GM18858 (cell line): ENCODE measurements around the gene PPP1R2B.
"Not testable (repeated sequence)": the region's sequence is repeated elsewhere in the genome, so short reads cannot be mapped to it uniquely, and the experiment has no call there.

Source experiments
- ATAC-seq: cut with Tn5 transposase; IDR thresholded peaks from one replicate; pipeline ENCODE4 v1.9.1; 2021; ENCODE audit not compliant: unreplicated experiment

The PPP1R2B gene

DNA sequence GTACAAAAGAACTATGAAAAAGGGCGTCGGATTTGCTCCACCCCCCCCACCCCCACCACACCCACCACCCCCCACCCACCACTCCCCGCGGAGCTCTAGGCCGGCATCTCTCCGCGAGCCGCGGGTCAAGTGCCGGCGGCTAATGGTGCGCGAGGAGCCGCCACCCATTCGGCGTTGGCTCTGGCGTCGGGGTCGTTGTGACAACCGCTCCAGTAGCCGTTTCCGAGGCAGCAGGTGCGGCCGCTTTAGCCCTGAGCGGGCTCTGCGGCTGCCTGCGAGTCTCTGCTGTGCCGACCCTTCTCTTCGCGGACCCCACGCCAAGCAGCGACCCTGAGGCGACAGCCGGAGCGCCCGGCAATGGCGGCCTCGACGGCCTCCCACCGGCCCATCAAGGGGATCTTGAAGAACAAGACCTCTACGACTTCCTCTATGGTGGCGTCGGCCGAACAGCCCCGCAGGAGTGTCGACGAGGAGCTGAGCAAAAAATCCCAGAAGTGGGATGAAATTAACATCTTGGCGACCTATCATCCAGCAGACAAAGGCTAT is at the start of gene PPP1R2B:
PPP1R2B (plus strand) TSS at position 90 of the 546 bp plus-strand sequence; CDS start at position 358, 268 bp downstream.
- no peak for ATAC-seq

DNA sequence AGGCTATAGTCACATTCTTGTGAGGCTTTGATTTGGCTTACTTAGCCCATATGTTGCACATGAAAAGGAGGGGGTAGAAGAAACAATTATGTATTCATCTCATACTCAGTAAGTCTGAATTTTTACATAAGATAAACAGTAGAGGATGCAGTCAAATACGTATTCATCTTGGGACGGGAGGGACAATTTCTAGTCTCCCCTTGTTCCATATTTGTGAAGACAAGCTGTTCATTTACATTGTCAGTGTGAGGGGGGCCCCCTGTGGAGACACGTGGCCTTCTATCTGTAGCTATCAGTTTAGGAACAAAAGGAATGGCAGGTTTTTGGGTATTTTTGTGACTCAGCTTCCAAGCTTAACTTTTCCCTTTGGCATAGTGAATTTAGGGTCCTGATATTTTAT is 49.2 kb upstream of the PPP1R2B start:
- no peak for ATAC-seq

DNA sequence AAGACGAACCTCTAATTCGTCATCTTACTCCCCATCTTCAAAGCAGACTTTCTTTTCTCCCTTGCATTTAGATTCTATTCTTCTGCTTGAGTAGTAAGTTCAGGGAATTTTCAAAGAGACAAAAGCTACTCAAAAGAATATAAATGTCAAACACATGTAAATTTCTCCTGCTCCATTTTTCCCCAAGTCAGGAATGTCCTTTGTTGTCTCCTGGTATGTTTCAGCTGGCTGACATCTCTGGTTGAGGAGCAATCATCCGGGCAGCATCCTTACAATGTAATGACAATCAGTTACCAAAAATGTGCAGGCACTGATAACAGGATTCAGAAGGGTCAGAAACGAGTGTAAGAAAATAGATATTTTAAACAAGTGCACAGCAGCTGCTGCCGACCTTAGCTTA is 47.6 kb upstream of the PPP1R2B start:
- no peak for ATAC-seq

DNA sequence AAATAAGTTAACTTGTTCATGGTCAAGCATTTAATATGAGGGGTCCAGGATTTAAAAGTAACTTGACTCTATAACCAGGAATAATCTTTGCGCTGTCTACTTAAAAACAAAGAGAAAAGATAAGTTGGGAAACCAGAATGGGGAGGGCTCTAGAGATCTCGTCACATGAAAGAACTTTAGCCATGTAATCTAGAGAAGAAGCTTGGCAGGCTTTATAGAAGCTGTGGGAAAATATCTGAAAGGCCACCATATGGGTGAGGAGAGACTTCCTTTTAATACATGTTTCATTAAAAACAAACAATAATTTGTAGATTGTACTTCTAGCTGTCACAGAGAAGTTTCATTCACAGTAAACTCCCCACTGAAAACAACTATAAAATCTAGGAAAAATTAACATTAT is 46.7 kb upstream of the PPP1R2B start:
- no peak for ATAC-seq

DNA sequence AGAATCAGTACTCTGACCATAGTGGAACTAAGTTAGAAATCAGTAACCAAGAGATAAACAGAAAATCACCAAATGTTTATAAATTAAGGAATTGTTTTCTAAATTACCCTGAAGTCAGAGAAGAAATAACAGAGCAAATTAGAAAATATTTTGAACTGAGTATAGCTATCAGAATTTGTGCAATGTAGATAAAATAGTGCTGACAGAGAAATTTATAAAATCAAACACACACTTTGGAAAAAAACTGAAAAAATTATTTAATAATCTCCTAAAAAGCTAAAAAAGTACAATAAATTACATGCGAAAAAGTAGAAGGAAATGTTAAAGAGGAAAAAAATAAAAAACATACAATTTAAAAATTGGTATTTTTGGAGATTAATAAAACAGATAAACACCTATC is 37.1 kb upstream of the PPP1R2B start:
- ATAC-seq, result no peak

DNA sequence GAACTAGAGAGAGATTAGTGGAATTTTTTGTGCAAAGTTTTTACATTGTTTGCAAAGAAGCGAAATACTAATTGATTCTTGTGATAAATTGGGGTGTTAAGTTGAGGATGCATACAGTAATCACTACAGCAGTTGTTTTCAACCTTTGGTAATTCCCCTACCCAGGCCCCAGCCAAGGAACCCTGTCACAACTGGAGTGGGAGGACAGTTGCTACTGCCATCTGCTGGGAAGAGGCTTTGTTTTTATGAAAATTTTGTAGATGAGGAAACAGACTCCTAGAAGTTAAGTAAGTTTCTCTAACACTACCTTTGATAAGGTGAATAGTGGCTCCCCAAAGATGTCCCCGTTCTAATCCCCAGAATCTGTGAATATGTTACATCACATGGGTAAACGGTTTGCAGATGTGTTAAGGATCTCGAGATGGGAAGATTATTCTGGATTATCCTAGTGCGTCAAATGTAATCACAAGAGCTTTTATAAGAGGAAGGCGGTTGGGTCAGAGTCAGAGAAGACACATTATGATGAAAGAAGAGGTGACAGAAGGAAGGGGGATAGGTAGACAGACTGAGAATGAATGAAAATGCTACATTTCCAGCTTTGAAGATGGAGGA is 34.0 kb upstream of the PPP1R2B start:
- peak; percentile 46 for ATAC-seq

DNA sequence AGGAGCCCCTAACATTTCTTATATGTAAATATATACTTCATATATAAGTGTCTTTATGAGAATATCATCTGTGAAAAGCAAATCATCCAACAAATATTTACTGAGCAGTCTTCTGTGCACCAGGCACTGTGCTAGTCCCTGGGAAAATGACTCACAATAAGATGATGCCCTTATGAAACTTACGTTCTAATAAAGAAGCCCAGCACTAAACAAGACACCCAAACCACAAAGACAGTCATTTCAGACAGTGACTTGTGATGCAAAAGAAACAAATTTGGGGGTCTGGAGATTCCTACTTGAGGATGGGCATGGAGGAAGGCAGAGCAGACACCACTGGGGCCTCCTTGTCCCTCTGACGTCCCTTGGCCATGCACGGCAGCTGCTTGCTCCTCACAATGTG is 30.6 kb upstream of the PPP1R2B start:
- no peak for ATAC-seq

DNA sequence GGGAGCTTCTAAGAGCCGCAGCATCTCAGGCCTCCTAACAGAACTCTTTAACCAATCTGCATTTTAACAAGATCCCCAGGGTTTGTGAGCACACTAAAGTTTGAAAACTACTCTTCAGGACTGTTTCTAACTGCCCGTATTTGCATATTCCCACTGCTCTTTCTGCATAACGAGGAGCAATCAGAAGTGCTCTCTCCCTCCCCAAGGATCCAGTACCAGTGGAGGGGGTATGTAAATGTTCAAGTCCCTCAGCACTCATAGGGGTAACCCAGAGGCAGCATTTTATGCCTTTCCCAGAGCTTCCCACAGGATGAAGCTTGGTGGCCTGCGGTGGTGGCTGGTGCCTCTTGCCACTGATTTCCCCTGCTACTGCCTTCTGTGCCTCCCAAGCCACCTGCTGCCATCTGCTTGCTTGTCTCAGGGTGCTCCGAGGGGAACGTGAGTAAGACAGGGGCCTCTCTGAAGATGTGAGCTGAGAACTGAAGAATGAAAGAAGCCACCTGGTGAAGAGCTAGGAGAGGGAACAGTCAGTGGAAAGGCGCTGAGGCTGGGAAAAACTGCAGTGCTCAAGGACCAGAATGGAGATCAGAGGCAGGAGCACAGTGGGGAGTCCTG is 30.0 kb upstream of the PPP1R2B start:
- no peak for ATAC-seq

DNA sequence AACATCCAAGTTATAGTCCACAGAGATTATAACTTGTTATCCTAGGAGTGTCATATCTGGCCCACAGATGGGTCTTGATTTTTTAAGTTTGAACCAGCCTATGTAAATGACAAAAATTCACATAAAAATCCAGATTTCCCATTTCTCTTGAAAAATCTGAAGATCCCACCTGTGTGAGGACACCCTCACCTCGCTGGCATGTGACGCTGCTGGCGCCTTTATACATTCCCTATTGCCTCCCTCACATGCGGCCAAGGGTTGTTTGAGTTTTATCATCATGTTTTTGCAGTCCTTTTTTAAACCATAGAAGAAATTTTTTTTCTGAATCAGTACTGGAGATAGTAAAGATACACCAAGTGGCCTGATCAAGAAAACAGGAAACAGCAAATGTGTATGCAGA is 25.9 kb upstream of the PPP1R2B start:
- ATAC-seq, result no peak

DNA sequence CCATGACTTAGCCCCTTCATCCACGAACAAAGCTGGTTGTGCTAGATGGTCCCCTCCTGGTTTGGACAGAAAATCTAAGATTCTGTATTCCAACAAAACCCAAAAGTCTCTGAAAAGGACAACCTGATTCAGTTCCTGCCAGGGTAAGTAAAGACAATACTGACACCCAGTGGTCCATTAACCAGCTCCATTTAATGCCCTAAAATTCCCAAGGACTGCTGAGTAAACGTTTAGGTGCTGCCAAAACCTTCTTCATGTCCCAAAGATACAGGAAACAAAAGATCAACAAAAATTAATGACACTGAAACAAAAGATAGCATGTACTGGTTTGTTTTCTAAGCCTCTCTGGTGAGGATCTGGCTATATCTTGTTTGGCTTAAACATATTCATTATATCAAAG is 25.3 kb upstream of the PPP1R2B start:
- no peak for ATAC-seq

DNA sequence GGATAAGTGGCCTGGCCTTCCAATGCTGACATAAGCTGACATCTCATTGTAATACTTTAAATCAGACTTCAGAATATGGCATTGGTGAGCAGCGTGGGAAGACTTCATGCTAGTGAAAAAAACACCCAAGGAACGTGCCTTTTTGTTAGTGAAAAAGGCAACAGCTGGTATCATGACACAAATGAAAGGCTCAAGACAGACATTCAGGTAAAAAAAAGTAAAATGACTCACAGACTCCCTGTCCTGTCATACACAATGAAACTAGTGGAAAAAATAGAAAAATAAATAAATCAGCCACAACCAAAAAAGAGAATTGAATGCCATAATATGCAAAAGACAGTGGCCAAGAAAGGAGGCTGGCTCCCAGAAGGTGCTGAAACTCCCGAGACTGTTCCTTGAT is 24.4 kb upstream of the PPP1R2B start:
- ATAC-seq, result no peak

DNA sequence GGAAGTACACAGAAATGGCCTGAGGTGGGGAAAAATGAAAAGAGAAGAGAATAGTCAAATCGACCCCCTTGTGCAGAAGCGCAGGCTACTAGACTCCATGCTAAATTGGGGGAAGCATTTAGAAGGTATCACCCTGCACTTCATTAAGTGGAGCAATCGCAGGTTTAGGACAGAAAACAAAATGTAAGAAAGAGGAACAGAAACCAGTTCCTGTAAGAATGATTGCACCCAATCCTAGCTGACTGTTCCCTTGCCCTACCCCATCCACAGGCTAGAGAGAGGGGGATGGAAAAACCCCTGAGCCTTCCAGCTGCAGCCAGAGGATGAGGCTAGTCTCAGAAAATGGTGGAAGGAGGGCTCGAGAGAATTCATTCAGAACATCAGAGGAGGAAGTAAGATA is 23.9 kb upstream of the PPP1R2B start:
- ATAC-seq, result peak; percentile 64

DNA sequence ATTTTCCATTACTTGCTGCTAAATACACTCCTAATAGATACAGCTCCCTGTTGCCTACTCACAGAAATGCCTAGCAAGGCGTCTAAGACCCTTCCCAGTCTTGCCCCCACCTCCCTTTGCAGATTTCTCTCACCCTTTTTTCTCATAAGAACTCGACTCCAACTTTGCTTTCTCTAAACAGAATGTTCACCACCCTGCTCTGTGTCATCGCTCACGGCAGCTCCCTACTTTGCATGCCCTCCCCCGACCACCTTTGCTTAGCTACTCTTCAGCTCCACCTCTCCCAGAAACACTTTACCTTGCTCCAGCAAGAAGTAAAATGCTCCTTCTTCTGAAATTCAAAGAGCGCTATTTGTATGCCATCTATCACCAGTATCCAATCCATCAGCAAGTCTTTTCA is 15.2 kb upstream of the PPP1R2B start:
- no peak for ATAC-seq

DNA sequence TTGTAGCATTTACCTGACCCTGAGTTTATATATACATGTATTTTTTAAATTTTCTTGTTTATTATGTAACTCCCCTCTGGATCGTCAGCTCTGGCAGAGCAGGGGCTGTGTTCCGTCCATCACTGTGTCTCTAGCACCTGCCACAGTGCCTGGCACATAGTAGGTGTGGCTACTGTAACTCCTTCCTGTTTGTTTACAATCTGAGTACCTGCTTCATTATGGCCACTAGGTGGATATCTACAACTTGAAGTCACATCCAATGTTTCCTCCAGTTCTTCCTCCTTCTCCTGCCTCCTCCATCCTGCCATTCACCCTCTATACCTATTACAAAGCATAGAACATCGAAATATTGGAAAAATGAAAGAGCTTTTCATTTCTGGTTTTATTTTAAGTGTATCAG is 14.2 kb upstream of the PPP1R2B start:
- no peak for ATAC-seq

DNA sequence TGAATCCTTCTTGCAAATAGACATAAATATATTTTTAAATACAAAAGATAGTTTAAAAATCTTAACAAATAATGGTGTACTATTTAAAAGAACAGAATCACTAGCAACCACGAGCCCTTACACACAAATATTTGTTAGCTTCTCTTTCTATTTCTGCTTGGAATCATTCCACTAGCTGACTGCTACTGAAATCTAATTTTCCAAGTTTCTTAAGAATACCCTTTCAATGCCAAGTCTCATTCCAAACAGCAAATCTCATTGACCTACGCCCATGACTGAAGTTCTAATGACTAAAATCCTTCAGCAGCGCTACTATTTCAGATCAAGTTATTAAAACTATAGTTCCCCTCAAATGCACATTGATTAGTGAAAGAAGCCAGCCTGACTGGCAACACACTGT is 13.2 kb upstream of the PPP1R2B start:
- ATAC-seq, result no peak

DNA sequence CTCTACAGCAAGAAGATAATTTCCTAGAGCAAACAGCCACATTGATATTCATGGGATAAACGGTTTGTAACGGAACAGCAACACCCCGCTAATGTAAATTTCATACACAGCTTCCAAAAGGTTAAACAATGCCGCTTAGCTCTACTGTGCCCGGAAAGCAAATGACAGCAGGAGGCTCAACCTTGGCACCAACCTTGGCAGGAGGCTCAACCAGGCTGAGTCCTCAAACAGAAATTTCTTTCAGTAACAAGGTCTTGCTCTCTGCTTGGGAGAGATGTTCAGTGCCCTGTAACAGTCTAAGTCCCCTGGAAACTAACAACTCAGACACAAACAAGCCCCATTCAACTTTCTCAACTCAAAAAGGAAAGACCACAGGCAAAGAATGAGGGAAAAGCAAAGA is 11.1 kb upstream of the PPP1R2B start:
- ATAC-seq, result no peak

DNA sequence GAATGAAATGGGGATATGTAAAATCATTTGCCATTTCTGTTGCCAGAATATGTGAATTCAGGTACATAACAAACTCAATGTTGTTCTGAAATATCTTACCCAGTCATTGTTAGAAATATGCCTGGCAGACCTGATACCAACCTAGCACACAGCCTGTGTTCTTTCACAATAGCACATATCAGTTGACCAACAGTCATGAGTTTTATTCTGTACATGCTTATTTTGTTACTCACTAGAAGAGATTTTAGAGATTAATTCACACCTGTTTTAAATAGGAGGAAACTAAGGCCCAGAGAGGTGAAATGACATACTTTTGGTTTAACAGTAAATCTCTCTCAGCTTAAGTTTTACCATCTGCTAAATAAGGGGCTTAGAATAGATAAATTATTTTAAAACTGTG is 8.4 kb upstream of the PPP1R2B start:
- ATAC-seq, result no peak

DNA sequence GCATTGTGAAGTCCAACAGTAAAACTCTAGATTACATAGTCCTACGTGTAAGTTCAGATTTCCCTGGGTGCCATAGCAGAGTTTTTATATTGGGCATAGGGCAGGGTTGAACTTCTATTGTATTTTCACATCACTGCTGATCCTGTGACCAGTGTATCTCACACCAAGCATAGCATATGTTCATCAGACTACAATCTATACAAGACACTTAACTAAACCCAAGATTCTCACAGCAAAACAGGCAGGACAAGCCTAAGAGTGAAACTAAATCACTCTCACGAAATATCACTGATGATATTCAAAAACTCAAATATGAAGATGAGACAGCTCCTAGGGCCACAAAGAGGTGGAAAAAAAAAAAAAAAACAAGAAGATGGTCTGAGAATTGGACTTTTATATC is 3.2 kb upstream of the PPP1R2B start:
- no peak for ATAC-seq

DNA sequence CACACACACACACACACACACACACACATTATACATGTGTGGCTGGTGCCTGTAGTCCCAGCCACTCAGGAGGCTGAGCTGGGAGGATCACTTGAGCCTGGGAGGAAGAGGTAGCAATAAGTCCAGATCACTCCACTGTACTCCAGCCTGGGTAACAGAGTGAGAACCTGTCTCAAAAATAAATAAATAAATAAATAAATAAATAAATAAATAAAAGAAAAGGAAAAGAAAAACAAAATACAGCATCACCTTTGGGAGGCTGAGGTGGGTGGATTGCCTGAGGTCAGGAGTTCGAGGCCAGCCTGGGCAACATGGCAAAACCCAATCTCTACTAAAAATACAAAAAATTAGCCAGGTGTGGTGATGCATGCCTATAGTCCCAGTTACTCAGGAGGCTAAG is 1.6 kb upstream of the PPP1R2B start:
- not testable (repeated sequence) for ATAC-seq

DNA sequence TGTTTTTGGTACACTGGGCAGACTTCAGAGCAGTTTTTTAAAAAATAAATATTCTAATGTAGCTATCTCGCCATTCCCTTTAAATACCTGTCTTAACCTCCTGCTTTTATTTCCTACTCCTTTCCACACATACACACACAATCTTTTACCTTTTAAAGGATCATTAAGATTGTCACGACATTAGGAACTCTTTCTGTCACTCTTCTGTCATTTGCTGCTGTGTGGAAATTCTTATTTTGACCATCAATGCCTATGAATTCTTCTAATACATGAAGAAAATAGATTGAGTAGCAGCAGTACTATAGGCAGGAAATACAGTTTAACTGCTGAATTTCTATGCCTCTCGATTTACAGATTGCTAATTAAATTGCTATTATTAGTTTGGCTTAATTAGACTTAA is 1.8 kb downstream of the PPP1R2B start:
- ATAC-seq, result no peak

DNA sequence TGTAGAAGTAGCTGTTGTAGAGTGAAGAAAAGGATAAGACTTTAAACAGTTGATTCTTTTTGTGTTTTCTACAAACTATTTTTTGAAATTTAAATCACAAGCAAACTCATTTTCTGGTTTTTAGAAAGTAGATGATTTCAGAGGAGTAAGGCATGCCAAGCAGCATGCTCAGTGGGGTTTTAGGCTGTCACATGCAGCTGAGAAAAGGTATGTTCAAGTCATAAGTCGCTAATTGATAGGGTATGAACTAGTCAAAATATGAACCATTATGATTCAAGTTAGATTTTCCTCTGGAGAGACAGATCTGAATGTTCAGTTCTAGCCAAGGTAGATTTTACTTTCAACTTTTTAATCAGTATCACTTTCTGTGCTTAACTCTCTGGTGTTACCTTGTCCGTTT is 3.0 kb downstream of the PPP1R2B start:
- ATAC-seq, result not testable (repeated sequence)

DNA sequence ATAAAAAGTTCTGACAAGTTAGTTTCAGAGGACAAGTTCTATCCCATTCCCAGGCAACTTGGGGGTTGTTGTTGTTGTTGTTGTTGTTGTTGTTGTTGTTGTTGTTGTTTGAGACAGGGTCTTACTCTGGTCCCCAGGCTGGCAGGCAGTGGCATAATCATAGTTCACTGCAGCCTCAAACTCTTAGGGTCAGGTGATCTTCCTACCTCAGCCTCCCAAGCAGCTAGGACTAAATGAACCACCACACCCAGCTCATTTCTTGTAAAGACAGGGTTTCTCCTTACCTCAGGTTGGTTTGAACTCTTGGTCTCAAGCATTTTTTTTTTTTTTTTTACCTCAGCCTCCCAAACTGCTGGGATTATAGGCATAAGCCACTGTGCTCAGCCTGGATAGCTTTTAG is 15.3 kb downstream of the PPP1R2B start:
- ATAC-seq, result no peak

DNA sequence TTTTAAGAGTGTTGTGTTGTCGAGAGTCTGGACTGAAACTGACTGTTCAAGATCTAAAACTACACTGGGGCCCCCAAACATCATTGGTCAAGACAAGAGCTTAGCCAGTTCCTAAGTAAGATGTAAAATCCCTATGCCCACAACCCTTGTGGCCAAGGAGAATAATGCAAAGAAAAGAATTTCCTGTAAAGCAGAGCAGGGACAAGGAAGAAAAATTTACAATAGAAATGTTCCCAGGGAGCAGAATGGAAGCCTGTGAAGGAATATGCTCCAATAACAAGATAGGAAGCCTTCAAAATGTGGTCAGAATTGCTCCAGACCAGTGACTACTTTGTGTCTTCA is 20.4 kb downstream of the PPP1R2B start:
- ATAC-seq, result no peak
